A673 (cell line): ENCODE data around the gene PAGR1. TPM values are rescaled to one million over a fixed set of nuclear protein-coding genes. Genes with fewer than 3 reads are reported as not detected.

Experiments used
- BruUV-seq: library from RNA; stranded (reverse); fragments of 400-500 nt; replicated peaks from 2 replicates; lab custom pipeline; 2021; lab: Mats Ljungman, UMichigan
- CTCF ChIA-PET: fragments of 300-600 bp; sonication (Branson Sonifier 250); formaldehyde crosslinking; loops from one replicate; lab custom pipeline; 2022; ENCODE audit warnings: antibody characterized with exemption; lab: Charles Lee
- POLR2A ChIA-PET: fragments of 300-600 bp; sonication (Branson Sonifier 250); formaldehyde crosslinking; loops from one replicate; lab custom pipeline; 2022; ENCODE audit warnings: antibody characterized with exemption; ENCODE audit not compliant: low non-redundant PET; lab: Charles Lee
- DNase-seq: peaks from one replicate; pipeline ENCODE4 v3.0.0-alpha.2; 2015; ENCODE audit warnings: low spot score
- H3K27ac ChIP-seq: fragments of 200-600 bp; sonication (generic); 2 replicates; pipeline ENCODE4 v1.5.1; 2016; ENCODE audit warnings: mixed run types, low read depth, mild to moderate bottlenecking, mixed read lengths, antibody characterized with exemption, low read length; ENCODE audit not compliant: poor library complexity, severe bottlenecking
- H3K27me3 ChIP-seq: fragments of 200-600 bp; sonication (generic); replicated peaks from 2 replicates; pipeline ENCODE4 v1.6.1; 2017; ENCODE audit warnings: mixed run types, low read depth, mild to moderate bottlenecking, mixed read lengths, antibody characterized with exemption, low read length; ENCODE audit not compliant: insufficient read depth, poor library complexity
- H3K36me3 ChIP-seq: fragments of 200-600 bp; sonication (generic); 2 replicates; pipeline ENCODE4 v1.6.1; 2016; ENCODE audit warnings: mixed run types, mild to moderate bottlenecking, mixed read lengths, antibody characterized with exemption, low read length; ENCODE audit not compliant: insufficient read depth, poor library complexity, severe bottlenecking
- H3K4me1 ChIP-seq: fragments of 200-600 bp; sonication (generic); 2 replicates; pipeline ENCODE4 v1.6.1; 2017; ENCODE audit warnings: mixed run types, mild to moderate bottlenecking, mixed read lengths, antibody characterized with exemption, low read length; ENCODE audit not compliant: insufficient read depth, poor library complexity, severe bottlenecking
- H3K4me3 ChIP-seq: fragments of 200-600 bp; sonication (generic); 2 replicates; pipeline ENCODE4 v1.5.1; 2016; ENCODE audit warnings: low read depth, mixed run types, mild to moderate bottlenecking, mixed read lengths, low read length; ENCODE audit not compliant: poor library complexity, severe bottlenecking
- H3K9me3 ChIP-seq: fragments of 200-600 bp; sonication (generic); 2 replicates; pipeline ENCODE4 v1.6.1; 2016; ENCODE audit warnings: mixed run types, low read depth, mild to moderate bottlenecking, mixed read lengths, antibody characterized with exemption, low read length; ENCODE audit not compliant: poor library complexity, severe bottlenecking
- EZH2 ChIP-seq: fragments of 200-600 bp; sonication (generic); IDR thresholded peaks from 2 replicates; pipeline ENCODE4 v1.6.1; 2017; ENCODE audit warnings: borderline replicate concordance, low read depth, mild to moderate bottlenecking, mixed read lengths, antibody characterized with exemption, low read length; ENCODE audit not compliant: poor library complexity, severe bottlenecking
- intact Hi-C: fragments of 100-400 bp; cut with micrococcal nuclease; formaldehyde crosslinking; loops from one replicate; pipeline ENCODE4 v1.10.0; 2022; ENCODE audit not compliant: unreplicated experiment
- total RNA-seq: library from RNA; stranded (reverse); gene quantifications from 2 replicates; pipeline ENCODE4 v1.2.3, GENCODE V29; 2021
- TF ChIP-seq, protein P1 (sequence below): fragments of 300-800, 200-600 bp; sonication (generic); conservative IDR thresholded peaks from 2 replicates; pipeline ENCODE4 v1.5.1; 2017; ENCODE audit warnings: low read depth, mild to moderate bottlenecking, antibody characterized with exemption, low read length, moderate library complexity, mixed read lengths

Gene PAGR1
- total RNA-seq, 1 experiment from 2014 or later: 47.4 TPM

DNA sequence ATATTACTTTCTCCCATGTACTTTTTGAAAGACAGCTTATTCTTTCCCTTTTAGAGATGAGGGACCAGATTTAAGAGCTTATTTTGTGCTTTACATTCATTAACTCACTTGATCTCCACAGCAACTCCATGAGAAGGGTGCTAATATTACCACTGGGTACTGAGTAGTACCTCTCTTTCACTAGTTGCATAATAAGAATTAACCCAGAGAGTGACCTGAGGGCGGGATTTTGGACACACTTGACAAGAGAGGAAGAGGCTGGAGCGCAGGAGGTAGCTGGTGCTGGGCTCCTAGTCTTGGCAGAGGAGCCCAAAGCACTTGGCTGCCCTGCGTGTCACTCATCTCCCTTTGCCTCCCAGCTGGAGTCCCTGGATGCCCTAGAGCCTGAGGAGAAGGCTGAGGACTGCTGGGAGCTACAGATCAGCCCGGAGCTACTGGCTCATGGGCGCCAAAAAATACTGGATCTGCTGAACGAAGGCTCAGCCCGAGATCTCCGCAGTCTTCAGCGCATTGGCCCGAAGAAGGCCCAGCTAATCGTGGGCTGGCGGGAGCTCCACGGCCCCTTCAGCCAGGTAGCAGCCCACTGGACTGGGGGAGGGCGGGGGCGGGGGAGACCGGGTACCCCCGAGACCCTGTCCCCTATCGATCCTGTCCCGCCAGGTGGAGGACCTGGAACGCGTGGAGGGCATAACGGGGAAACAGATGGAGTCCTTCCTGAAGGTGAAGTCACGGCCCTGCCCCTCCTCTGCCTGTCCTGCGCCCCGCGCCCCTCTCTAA is 11.3 kb upstream of the PAGR1 start:
- intact Hi-C loops: no loop called here
- DNase-seq: peak; percentile 48
- Histone ChIP-seq H3K4me3 (peak overlapping the region; percentile 64), H3K36me3 (peaks cover 63% of the 10 kb centered on the region), H3K4me1 (peaks cover 20% of the 10 kb centered on the region), H3K9me3 (no peaks in the 10 kb centered on the region), H3K27me3 (no peaks in the 10 kb centered on the region), H3K27ac (peak overlapping the region; percentile 89)
- ChIA-PET CTCF (interaction anchor here (0.6 to 0.7 kb wide), 3 partner anchors 104 to 226 kb away, joined by 4 to 5 read pairs (median 4); partner anchors contain the start of gene TLCD3B), POLR2A (interaction anchor here (0.6 to 0.7 kb wide), 2 partner anchors 65 to 91 kb away, joined by 3 to 11 read pairs; no protein-coding TSS in a partner anchor)
- TSS peak; percentile 54 for BruUV-seq
- TF ChIP-seq EZH2: no peak
- TF ChIP-seq, protein P1, sequence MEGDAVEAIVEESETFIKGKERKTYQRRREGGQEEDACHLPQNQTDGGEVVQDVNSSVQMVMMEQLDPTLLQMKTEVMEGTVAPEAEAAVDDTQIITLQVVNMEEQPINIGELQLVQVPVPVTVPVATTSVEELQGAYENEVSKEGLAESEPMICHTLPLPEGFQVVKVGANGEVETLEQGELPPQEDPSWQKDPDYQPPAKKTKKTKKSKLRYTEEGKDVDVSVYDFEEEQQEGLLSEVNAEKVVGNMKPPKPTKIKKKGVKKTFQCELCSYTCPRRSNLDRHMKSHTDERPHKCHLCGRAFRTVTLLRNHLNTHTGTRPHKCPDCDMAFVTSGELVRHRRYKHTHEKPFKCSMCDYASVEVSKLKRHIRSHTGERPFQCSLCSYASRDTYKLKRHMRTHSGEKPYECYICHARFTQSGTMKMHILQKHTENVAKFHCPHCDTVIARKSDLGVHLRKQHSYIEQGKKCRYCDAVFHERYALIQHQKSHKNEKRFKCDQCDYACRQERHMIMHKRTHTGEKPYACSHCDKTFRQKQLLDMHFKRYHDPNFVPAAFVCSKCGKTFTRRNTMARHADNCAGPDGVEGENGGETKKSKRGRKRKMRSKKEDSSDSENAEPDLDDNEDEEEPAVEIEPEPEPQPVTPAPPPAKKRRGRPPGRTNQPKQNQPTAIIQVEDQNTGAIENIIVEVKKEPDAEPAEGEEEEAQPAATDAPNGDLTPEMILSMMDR: no peak

DNA sequence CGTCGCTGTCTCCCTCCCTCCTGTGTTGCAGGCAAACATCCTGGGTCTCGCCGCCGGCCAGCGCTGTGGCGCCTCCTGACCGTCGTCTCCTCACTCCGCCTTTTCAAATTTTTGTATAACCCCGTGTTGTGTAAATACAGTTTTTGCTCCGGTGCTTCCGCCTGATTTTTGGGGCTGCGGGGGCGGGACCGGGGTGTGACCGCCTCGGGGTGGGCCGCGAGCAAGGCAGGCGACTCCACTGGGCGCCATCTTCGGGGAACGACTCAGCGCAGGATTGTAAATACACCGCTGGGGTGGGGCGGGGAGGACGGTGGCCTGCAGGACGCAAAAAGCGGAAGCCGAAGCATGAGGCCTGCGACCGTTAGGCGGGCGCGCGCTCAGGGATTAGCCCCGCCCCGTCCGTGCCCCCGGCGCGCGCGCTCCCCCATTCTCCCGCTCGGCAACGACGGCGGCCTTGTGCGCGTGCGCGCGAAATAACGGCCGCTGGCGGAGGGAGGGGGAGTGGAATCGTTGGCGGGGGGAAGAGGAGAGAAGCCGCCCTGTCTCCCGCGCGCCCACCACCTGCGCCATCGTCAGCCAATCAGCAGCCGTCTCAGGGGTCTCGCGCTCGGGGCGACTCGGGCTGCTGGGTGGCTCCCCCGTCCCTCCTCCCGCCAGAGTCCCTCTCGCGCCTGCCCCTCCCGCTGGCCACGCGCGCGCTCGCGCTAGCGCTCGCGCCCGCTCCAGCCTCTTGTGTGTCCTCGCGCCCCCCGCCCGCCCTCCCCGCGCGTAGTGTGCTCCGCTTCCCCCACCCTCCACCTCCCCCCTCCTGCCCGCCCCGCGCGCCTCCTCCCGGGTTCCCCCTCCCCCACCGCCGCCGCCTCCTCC is 10.5 kb upstream of the PAGR1 start:
- Histone ChIP-seq H3K27me3 (no peaks in the 10 kb centered on the region), H3K36me3 (peaks cover 64% of the 10 kb centered on the region), H3K27ac (peak overlapping the region; percentile 89), H3K9me3 (no peaks in the 10 kb centered on the region), H3K4me3 (peak overlapping the region; percentile 64), H3K4me1 (peaks cover 28% of the 10 kb centered on the region)
- ChIA-PET POLR2A (interaction anchor here (0.6 kb wide), 1 partner anchor 64 kb away, joined by 11 read pairs; no protein-coding TSS in a partner anchor), CTCF (interaction anchor here (0.6 to 2.8 kb wide), 2 partner anchors 10 to 43 kb away, joined by 3 to 22 read pairs; partner anchors contain the start of gene PAGR1)
- TF ChIP-seq EZH2: no peak
- TF ChIP-seq, protein P1: 0 out of 2 replicates have a peak, but pooled peaks have one; percentile 12
- no TSS peak for BruUV-seq
- intact Hi-C loops: no loop called here
- DNase-seq: peak; percentile 99

DNA sequence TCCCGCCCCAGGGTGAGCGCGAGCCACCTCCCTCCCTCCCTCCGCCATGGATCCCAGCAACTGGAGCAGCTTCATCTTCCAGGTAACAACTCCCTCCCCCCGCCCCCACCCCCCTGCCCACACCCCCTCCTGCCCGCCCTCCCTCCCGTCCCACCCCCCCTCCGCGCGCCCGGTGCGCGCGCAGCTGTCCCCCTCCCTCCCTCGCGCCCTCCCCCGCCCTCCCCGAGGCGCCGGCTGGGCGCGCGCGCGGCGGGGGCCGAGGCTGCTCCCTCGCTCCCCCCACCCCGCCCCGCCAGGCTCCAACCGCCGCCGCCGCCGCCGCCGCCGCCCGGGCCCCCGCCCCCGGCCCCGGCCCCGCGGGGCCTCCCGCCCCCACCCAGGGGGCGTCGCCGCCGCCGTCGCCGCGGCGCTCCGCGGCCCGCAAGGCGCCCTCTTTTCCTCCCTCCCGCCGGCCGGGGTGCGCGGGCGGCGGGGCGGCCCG is 9.8 kb upstream of the PAGR1 start, which contains the start of gene MAZ:
Gene MAZ, plus strand, starts transcription at position 431 of the 481 bp plus-strand sequence. CDS start 173 bp downstream, outside the sequence.
- H3K9me3 ChIP-seq: no peaks in the 10 kb centered on the region
- CTCF ChIA-PET: interaction anchor here (0.6 to 2.8 kb wide), 3 partner anchors 10 to 58 kb away, joined by 3 to 22 read pairs (median 7); partner anchors contain the start of gene PAGR1
- TF ChIP-seq, protein P1: no peak
- TF ChIP-seq EZH2: no peak
- H3K4me1 ChIP-seq: peaks cover 35% of the 10 kb centered on the region
- intact Hi-C loops: no loop called here
- peak within 1 kb of the TSS; percentile 64 for H3K4me3 ChIP-seq
- BruUV-seq: no TSS peak
- H3K27me3 ChIP-seq: no peaks in the 10 kb centered on the region
- H3K27ac ChIP-seq: peak within 1 kb of the TSS; percentile 95
- peaks cover 57% of the 10 kb centered on the region for H3K36me3 ChIP-seq
- POLR2A ChIA-PET: no interaction called here
- peak; percentile 90 for DNase-seq
